Sigmoid colon (tissue), 4 donors: ENCODE measurements around the gene RBM19.

Source experiments
- POLR2AphosphoS5 ChIP-seq, 4 donors: sonication (generic); formaldehyde crosslinking; IDR thresholded peaks; one replicate each; pipeline ENCODE4 v1.6.1; 2017; ENCODE audit warnings: antibody characterized with exemption in 4 of 4
- TF ChIP-seq, protein P1 (sequence below), 4 experiments: fragments of 450-650 bp in 3 of 4; fragments of 200-600 bp in 1 of 4; IDR thresholded peaks; one replicate each; pipeline ENCODE4 v1.5.1; 2016 to 2019; ENCODE audit warnings: antibody characterized with exemption in 4 of 4, mild to moderate bottlenecking in 3 of 4, moderate library complexity in 2 of 4

DNA sequence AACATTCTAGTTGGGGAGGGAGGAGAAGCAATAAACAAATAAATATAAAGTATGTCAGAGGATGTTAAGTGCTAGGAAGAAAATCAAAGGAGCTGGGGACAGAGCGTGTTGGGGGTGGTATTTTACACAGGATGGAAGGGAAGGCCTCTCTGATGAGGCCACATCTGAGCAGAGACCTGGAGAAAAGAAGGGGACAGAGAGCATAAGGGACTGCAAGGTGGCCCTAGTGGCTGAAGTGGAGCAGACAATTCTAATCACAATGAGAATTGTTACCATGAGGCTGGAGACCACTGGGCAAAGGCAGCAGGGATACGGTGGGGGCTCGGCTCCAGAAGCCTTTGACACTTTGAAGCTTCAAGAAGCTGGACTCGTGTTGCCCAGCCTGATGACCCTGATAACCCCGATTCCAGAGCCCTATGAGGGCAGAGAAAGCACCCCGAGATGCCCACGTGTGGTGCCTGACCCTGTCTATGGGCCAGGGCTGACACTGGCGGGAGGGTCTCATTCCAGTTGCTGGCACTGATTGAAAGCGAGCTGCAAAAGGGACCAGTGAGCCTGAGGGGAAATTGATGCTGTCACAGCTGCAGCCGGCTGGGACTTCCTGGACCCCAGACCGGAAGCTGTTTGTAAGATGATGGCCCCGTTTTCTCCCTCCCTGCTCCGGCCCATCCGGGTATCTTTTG lies 169.1 kb downstream of the RBM19 start:
- no peak for TF ChIP-seq POLR2AphosphoS5 (IDR thresholded peaks at IDR 0.05)
- TF ChIP-seq, protein P1, sequence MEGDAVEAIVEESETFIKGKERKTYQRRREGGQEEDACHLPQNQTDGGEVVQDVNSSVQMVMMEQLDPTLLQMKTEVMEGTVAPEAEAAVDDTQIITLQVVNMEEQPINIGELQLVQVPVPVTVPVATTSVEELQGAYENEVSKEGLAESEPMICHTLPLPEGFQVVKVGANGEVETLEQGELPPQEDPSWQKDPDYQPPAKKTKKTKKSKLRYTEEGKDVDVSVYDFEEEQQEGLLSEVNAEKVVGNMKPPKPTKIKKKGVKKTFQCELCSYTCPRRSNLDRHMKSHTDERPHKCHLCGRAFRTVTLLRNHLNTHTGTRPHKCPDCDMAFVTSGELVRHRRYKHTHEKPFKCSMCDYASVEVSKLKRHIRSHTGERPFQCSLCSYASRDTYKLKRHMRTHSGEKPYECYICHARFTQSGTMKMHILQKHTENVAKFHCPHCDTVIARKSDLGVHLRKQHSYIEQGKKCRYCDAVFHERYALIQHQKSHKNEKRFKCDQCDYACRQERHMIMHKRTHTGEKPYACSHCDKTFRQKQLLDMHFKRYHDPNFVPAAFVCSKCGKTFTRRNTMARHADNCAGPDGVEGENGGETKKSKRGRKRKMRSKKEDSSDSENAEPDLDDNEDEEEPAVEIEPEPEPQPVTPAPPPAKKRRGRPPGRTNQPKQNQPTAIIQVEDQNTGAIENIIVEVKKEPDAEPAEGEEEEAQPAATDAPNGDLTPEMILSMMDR (IDR thresholded peaks at IDR 0.05) = no peak
